Hematopoietic multipotent progenitor cell treated with erythropoietin and hydrocortisone succinate and interleukin-3 and kit ligand, for 6 days (in vitro differentiated cells): Measurements from ENCODE around the gene SH2D1B.

Experiments
- DNase-seq: peaks from one replicate; pipeline ENCODE4 v3.0.0-alpha.2; 2015

Gene SH2D1B

DNA sequence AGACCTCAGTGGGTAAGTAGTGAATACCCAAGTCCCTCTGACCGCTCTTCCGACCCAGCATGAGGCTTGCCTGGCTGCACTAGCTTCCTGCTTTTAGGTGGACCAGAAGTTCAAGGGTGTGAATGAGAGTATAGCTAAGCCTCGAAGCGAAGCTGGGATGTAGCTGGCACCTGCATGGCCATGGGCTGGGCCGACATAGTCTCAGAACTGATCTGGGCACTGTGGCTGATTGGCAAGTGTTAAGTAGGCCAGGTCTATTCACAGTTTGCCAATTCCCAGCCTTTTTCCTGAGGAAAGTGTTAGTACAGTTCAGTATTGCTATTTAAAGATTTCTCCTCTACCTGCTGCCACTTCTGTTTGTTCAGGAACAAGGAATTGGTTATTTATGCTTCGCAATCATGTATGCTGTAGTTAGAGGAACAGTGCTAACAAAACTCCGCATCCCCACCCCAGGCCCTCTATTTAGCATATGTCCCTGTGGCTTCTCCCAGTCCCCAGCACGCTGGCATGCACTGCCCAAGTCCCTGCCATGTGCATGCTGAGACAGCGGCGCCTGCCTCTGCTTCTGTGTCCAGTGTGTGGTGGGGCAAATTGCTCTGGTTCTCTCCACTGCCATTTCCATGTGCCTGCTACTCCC is 51.6 kb downstream of the SH2D1B start:
- no peak for DNase-seq

DNA sequence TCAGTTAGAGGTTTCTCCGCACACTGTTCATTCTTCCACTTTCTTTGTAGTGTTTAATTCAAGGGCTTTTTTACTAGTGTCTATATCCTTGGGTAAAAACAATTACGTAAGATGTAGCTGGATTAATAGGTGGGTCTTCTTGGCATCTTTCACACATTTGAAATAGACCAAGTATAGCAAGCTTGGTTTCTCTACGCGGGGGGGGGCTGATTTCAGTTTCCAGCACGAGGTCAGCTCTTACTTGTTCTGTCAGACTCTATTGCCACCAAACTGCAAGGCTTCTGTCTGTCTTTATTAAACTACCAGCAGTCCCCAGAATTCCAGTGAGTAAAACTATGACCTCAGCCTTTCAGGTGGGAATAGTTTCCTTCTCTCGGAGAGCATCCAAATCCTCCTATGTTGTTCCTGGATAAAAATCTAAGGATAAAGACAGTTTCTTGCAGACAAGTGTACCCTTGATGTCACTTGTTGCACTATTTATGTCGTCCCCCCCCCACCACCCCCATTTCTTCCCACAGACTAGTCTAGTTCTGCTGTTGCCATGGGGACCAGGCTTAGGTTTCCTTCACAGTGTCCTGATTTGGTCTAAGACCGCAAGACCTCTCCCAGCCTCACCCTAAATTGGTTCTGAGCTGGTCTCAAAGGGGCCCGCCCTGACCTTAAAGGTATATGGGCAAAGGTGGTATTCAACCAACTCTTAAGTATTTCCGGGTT is 52.3 kb downstream of the SH2D1B start:
- DNase-seq: no peak

DNA sequence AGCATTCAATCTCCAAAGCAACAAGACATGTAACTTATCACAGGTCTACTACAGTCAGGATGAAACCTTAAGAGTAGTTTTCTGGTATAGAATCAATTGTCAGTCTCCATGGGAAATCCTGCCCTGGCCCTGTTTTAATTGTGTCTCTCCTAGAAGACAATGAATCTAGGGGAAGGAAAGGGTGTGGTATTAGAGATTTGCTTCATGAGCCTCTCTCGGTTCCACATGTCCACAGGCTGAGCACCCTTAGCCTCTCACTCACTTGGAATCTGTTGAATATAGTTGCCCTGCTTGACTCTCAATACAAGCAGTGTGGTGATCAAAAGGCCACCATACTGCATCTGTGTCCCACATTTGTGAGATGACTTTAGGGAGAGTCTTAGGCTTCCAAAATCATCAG is 53.0 kb downstream of the SH2D1B start:
- no peak for DNase-seq

DNA sequence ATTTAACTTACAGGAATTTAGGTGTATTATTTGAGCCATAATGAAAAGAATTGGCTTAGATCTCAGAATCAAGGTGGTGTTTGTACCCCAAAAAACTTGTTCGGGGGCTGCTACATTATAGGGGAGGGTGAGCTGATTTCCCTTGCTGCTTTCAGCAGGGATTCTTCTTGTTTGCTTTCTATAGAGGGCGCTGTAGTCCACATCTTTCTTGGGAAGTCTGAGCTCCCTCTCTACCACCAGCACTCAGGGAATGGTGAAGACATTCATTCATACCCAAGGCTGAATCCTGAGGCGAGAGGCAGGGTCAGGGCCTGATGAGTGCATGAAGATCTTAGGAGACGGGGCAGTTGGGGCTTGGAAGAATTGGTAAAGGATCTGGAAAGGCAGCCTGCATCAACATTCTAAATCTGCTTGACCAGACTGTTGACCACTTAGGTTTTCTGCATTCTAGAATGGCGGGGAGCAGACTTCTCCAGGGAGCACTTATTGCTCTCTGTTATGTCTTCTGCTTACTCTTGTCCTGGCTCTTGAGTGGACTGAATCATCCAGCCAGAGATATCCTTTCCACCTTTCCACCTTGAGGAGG is 54.2 kb downstream of the SH2D1B start:
- DNase-seq: peak; percentile 79

DNA sequence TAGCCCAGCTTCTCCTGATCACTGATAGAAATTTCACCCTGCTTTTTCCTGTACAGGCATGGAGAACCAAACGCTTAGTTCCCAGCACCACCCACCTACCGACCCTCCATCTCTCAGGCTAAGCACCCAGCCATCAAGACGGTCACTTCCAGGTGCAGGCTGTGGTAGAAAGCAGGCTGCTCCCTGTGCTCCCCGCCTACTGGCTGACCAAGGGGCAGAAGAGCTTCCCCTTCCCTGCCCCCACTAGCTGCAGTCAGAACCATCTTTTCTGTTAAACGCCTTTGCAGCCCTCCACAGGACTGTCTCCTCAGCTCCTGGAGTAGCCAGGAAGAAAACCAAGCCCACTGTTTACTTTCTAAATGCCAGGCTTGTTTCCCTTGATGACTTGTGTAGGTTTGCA is 58.2 kb downstream of the SH2D1B start:
- DNase-seq: no peak

DNA sequence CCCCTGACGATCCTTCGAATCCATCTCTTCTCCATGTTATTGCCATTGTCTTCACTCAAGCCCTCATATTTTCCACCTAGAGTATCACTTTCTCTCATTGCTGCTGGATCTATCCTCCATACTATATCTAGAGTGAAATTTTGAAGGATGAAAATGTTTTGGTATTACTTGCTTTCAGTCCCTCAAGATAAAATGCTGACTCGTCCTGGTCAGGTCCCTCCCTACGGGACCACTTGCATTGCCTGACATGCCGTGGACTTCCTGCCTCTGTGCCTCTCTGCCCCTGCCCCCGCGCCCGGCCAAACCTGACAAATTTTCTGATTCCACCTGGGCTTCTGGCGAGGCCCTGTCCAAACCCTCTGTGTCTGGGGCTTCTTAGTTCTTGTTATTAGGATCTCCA is 58.9 kb downstream of the SH2D1B start:
- DNase-seq: peak; percentile 14

DNA sequence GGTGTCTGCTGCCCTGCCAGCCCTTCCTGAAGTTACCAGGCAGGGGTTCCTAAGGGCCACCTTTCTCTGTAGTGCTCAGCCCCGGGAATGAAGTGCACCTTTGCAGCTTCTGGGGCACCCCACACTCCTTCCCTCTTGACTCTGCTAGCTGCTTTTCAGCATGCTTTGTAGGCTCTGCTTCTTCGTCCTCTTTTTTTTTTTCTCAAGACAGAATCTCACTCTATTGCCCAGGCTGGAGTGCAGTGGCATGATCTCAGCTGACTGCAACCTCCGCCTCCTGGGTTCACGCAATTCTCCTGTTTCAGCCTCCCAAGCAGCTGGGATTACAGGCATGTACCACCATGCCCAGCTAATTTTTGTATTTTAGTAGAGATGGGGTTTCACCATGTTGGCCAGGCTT is 60.1 kb downstream of the SH2D1B start:
- peak; percentile 24 for DNase-seq

DNA sequence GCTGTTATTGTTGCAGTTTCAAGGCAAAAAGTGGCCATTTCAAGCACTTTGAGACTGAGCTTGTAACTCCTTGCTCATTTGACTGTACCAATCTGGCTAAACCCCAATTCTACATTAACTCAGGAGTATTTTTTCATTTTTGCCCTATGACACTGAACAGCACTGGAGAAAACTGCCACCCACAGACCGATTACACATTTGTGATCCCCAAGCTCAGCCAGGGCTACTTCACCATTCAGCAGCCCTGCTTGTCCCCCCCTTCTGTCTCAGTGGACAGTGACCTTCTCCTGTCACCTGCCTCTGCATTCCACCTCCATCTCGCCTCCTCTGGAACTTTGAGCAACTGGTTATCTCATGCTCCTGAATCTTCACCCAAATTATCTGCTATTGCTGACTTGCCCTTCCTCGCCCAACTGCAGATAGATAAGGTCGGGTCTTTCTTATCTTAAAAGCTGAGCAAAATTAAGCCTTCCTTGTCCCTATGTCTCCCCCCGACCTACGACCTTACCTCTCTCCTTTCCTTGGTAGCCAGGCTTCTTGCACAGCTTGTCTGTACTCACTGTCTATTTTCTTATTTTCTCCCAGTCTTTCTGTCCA is 60.6 kb downstream of the SH2D1B start:
- peak; percentile 33 for DNase-seq

DNA sequence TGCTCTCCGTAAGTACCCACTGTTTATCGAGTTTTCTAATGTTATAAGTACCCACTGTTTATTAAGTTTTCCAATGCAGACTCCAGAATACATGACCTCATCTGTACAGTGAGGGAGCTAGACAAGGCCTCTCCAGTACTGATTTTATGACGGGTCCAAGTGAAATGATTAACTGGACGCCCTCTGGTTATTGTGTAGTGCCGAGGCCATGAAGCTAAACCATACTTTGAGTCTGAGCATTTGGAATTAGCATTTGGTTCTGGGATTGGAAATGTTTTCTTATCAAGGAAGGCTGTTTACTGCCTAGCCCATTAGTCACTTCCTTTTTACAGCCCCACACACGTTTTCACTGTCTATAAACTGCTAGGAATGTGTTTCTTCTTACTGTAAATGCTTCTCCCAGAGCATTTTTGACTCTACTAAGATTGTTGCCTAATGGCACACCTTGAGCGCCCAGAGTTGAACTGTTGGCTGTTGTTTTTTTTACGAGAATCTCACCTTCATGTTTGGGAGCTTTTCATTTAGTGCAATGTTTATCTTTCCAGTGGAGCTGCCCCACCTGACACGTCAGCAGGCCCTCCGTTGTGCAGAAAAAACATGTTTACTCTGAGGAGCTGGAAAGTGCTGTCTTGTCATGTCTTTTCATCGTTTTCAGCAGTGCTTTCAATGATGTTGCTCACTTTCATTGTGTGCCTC is 62.2 kb downstream of the SH2D1B start:
- DNase-seq: no peak

DNA sequence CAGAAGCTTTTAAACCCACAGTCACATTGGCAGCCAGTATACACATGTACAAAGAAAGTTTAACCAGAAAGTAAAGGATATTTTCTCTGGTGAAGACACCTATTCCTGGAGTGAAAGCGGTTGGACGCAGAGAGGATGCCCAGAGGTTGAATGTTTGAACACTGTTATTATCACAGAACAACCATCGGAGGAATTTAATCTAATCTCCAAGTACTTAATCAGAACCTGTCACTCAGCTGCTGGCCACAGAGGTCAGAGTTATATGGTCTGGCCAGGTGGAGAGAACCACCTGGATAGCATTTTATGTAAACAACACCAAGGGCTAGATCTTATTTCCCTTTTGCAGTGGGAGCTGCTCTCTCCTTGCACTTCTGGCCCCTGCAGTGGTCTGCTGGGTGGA is 64.7 kb downstream of the SH2D1B start:
- no peak for DNase-seq
